SK-N-SH (cell line): ENCODE data around the gene EFS.

Source experiments
- CTCF ChIP-seq: fragments of 200-600 bp; sonication (generic); IDR thresholded peaks from 2 replicates; pipeline ENCODE4 v1.6.1; 2017; ENCODE audit warnings: antibody characterized with exemption, mild to moderate bottlenecking, moderate library complexity
- EP300 ChIP-seq, 2 experiments: IDR thresholded peaks; 2 replicates each; pipeline versions ENCODE4 v1.4.0 to v1.6.1; 2012; ENCODE audit warnings: borderline replicate concordance in 1 of 2, low read depth in 1 of 2, low read length in 1 of 2
- EZH2phosphoT487 ChIP-seq: fragments of 200-600 bp; sonication (generic); IDR thresholded peaks from 2 replicates; pipeline ENCODE4 v1.6.1; 2017; ENCODE audit warnings: low read depth, mixed run types, mild to moderate bottlenecking, antibody characterized with exemption, moderate library complexity, borderline replicate concordance
- FOXM1 ChIP-seq: IDR thresholded peaks from 2 replicates; pipeline ENCODE4 v1.4.0; 2012; ENCODE audit warnings: low read depth, mild to moderate bottlenecking
- GABPA ChIP-seq: IDR thresholded peaks from 2 replicates; pipeline ENCODE4 v1.4.0; 2012; ENCODE audit warnings: low read depth, mild to moderate bottlenecking
- JUND ChIP-seq: IDR thresholded peaks from 2 replicates; pipeline ENCODE4 v1.4.0; 2012
- TAF1 ChIP-seq: IDR thresholded peaks from 2 replicates; pipeline ENCODE4 v1.6.1; 2012; ENCODE audit warnings: low read depth, mild to moderate bottlenecking, low read length, moderate library complexity, borderline replicate concordance
- TEAD4 ChIP-seq: IDR thresholded peaks from 2 replicates; pipeline ENCODE4 v1.4.0; 2012; ENCODE audit warnings: mild to moderate bottlenecking, borderline replicate concordance; ENCODE audit not compliant: insufficient read depth
- ZBTB33 ChIP-seq: IDR thresholded peaks from 2 replicates; pipeline ENCODE4 v1.4.0; 2012; ENCODE audit warnings: low read depth, borderline replicate concordance

GRCh38 chr14:23380197-23380914 is 15.4 kb upstream of the EFS start:
- no peak for TF ChIP-seq EZH2phosphoT487
- no peak for TF ChIP-seq CTCF
- no peak for TF ChIP-seq JUND
- no peak for TF ChIP-seq EP300 (IDR thresholded peaks at IDR 0.05; ENCODE audit: borderline replicate concordance in 1 of 2, low read depth in 1 of 2, low read length in 1 of 2)
- no peak for TF ChIP-seq TAF1
- no peak for TF ChIP-seq GABPA
- TF ChIP-seq FOXM1: no peak
- TF ChIP-seq ZBTB33: no peak
- TF ChIP-seq TEAD4: no peak
